WTC11 (cell line): ENCODE results near the gene LRRTM3.

Source experiments
- ATF2 ChIP-seq: sonication (generic); formaldehyde crosslinking; IDR thresholded peaks from 2 replicates; pipeline ENCODE4 v1.8.1; 2022; ENCODE audit warnings: low read depth, missing genetic modification reagents, borderline replicate concordance
- CTCF ChIP-seq: fragments of 200-600 bp; IDR thresholded peaks from 2 replicates; pipeline ENCODE4 v1.8.0; 2022; ENCODE audit warnings: antibody characterized with exemption
- ETV6 ChIP-seq: sonication (generic); formaldehyde crosslinking; IDR thresholded peaks from 2 replicates; pipeline ENCODE4 v1.8.1; 2022; ENCODE audit warnings: mild to moderate bottlenecking, missing genetic modification reagents
- FOXK1 ChIP-seq: sonication (generic); formaldehyde crosslinking; IDR thresholded peaks from 2 replicates; pipeline ENCODE4 v1.8.0; 2022; ENCODE audit warnings: mild to moderate bottlenecking, moderate library complexity, missing genetic modification reagents
- HMGXB4 ChIP-seq: sonication (generic); formaldehyde crosslinking; IDR thresholded peaks from 2 replicates; pipeline ENCODE4 v1.8.1; 2023; ENCODE audit warnings: mild to moderate bottlenecking, moderate library complexity, missing genetic modification reagents
- MAX ChIP-seq: sonication (generic); formaldehyde crosslinking; IDR thresholded peaks from 2 replicates; pipeline ENCODE4 v1.8.0; 2022; ENCODE audit warnings: mild to moderate bottlenecking, missing genetic modification reagents
- NFATC4 ChIP-seq: fragments of 250-450 bp; sonication (Bioruptor Pico); IDR thresholded peaks from 2 replicates; pipeline ENCODE4 v1.9.0; 2021; ENCODE audit warnings: mild to moderate bottlenecking
- USF2 ChIP-seq: sonication (generic); formaldehyde crosslinking; IDR thresholded peaks from 2 replicates; pipeline ENCODE4 v1.8.1; 2023; ENCODE audit warnings: mild to moderate bottlenecking, missing genetic modification reagents, moderate library complexity
- ZNF121 ChIP-seq: sonication (generic); formaldehyde crosslinking; IDR thresholded peaks from 2 replicates; pipeline ENCODE4 v1.8.0; 2023; ENCODE audit warnings: missing genetic modification reagents
- ZNF263 ChIP-seq: sonication (generic); formaldehyde crosslinking; IDR thresholded peaks from 2 replicates; pipeline ENCODE4 v1.8.1; 2022; ENCODE audit warnings: low read depth, mild to moderate bottlenecking, moderate library complexity, missing genetic modification reagents
- ZSCAN18 ChIP-seq: fragments of 250-450 bp; sonication (Bioruptor Pico); IDR thresholded peaks from 2 replicates; pipeline ENCODE4 v2.1.2; 2022; ENCODE audit warnings: mild to moderate bottlenecking, moderate library complexity

GRCh38 chr10:66917104-66917503, 8.7 kb upstream of the LRRTM3 start:
- no peak for TF ChIP-seq ZSCAN18 (CRISPR knock-in tag)
- TF ChIP-seq CTCF = no peak
- no peak for TF ChIP-seq ZNF121 (CRISPR knock-in tag)
- no peak for TF ChIP-seq ATF2 (CRISPR knock-in tag)
- no peak for TF ChIP-seq USF2 (CRISPR knock-in tag)
- no peak for TF ChIP-seq ETV6
- TF ChIP-seq ZNF263 (CRISPR knock-in tag) = no peak
- no peak for TF ChIP-seq FOXK1 (CRISPR knock-in tag)
- no peak for TF ChIP-seq HMGXB4
- TF ChIP-seq NFATC4 (CRISPR knock-in tag) = no peak
- no peak for TF ChIP-seq MAX (CRISPR knock-in tag)
